ENCODE results near the gene NCBP1.
"Not testable (repeated sequence)": the region's sequence is repeated elsewhere in the genome, so short reads cannot be mapped to it uniquely, and the experiment has no call there.

The NCBP1 gene
- long read RNA-seq, donor 1, full-length matches to known transcripts = 4 of 4 reads
- long read RNA-seq, donor 1, partial matches to known transcripts = 0 of 4 reads
- long read RNA-seq, donor 1, other reads (novel, unspliced or antisense) = 0 of 4 reads
- long read RNA-seq, donor 2, full-length matches to known transcripts = 6 of 18 reads
- long read RNA-seq, donor 2, partial matches to known transcripts = 12 of 18 reads
- long read RNA-seq, donor 2, other reads (novel, unspliced or antisense) = 0 of 18 reads
- long read RNA-seq, donor 3, full-length matches to known transcripts = 5 of 40 reads
- long read RNA-seq, donor 3, partial matches to known transcripts = 35 of 40 reads
- long read RNA-seq, donor 3, other reads (novel, unspliced or antisense) = 0 of 40 reads
- long read RNA-seq, donor 4, full-length matches to known transcripts = 3 of 60 reads
- long read RNA-seq, donor 4, partial matches to known transcripts = 57 of 60 reads
- long read RNA-seq, donor 4, other reads (novel, unspliced or antisense) = 0 of 60 reads
- long read RNA-seq, donor 5, full-length matches to known transcripts = 1 of 49 reads
- long read RNA-seq, donor 5, partial matches to known transcripts = 48 of 49 reads
- long read RNA-seq, donor 5, other reads (novel, unspliced or antisense) = 0 of 49 reads
- long read RNA-seq, donor 6, full-length matches to known transcripts = 2 of 43 reads
- long read RNA-seq, donor 6, partial matches to known transcripts = 41 of 43 reads
- long read RNA-seq, donor 6, other reads (novel, unspliced or antisense) = 0 of 43 reads
- long read RNA-seq, donor 7, full-length matches to known transcripts = 7 of 143 reads
- long read RNA-seq, donor 7, partial matches to known transcripts = 136 of 143 reads
- long read RNA-seq, donor 7, other reads (novel, unspliced or antisense) = 0 of 143 reads
- long read RNA-seq, donor 8, full-length matches to known transcripts = 1 of 56 reads
- long read RNA-seq, donor 8, partial matches to known transcripts = 55 of 56 reads
- long read RNA-seq, donor 8, other reads (novel, unspliced or antisense) = 0 of 56 reads

DNA sequence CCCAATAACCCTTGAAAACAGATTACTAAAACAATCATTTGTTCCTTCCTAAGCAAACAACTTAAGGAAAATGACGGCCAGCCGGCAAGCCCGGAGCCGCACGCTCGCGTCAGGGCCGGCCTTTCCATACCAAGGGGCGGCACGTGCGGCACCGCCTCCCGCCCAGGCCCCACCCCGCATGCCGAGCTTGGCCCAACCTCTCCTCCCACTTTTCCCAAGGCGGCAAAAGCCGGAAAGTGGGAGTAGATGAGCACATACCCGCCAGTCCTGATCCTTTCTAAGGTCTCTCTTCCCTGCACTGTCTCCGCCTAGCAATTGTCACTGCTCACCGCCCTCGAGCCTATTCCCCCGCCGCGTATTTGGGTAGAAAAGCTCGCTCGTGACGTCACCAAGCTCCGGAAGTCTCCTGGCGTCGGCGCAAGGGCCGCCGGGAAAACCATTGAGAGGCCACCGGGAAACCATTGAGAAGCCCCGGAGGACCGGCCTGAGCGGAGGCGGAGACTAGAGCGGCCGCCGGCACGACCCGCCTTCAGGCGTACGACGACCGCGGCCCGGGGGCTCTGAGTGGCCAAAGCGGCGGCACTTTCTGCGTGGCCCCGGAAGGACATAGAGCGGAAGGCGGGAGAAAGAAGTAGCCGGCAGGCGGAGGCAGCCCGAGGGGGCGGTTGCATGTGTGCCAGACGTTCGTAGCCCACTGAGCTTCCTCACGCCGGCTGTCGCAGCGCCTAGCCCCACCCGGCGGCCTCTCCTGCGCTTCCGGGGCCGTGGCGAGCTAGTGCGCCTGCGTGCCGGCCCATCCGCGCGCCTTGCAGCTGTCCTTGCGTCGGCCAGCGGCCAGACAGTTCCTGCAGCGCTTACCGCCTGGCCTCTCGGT is at the start of gene NCBP1, which contains the start of gene TSTD2:
Gene NCBP1, plus strand, starts transcription at position 837 of the 874 bp plus-strand sequence. CDS start 61 bp downstream, outside the sequence.
Gene TSTD2, minus strand, starts transcription at position 384 of the 874 bp plus-strand sequence. CDS start 5,806 bp downstream, outside the sequence.
- DNase-seq = peak; percentile 100

GRCh38 chr9:97584778-97585177 is 48.8 kb upstream of the NCBP1 start:
- not testable (repeated sequence) for DNase-seq

DNA sequence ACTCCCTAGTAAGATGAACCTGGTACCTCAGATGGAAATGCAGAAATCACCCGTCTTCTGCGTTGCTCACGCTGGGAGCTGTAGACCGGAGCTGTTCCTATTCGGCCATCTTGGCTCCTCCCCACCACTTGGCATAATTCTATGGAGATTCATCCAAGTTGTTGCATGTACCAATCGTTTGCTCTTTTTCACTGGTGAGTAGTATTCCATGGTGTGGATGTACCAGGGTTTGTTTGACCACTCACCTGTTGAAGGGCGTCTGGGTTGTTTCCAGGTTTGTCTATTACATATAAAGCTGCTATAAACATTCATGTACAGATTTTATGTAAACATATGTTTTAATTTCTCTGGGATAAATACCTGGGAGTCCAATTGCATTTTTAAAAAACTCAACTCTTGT is 46.7 kb upstream of the NCBP1 start:
- not testable (repeated sequence) for DNase-seq

DNA sequence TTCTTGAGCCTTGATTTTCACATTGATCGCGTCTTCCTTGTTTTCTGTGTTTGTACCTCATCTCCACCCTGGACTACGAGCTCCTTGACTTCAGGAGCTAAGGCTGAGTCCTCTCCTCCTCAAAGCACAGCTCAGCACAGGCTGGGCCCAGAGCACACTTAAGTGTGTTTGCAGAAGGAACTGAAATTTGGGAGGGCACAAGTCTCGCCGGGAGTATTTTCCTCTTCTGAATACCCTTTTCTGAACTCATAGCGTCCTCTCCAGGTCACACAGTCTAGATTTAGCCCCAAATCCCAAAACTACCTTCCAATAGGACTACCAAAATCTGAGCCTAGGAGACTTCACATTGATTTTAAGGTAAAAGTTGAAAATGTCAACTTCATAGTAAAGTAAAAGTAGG is 42.1 kb upstream of the NCBP1 start:
- no peak for DNase-seq

DNA sequence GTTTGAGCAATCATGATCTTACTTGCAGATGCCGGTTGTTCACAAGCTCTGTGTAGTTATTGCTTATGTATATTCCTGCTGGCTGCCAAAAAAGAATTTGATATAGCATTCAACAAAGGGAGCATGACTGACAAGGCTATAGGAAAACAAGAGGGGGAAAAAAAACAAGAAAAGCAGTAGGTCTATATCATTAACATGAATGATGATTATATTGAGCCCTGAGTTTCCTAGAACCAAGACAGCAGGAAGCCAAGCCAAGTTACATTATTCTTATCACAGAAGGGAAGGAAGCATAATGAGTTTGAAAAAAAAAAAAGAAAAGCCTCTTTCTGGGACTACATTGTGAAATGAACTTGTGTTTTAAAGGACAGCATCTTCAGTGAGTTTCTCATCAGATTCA is 41.5 kb upstream of the NCBP1 start:
- no peak for DNase-seq

DNA sequence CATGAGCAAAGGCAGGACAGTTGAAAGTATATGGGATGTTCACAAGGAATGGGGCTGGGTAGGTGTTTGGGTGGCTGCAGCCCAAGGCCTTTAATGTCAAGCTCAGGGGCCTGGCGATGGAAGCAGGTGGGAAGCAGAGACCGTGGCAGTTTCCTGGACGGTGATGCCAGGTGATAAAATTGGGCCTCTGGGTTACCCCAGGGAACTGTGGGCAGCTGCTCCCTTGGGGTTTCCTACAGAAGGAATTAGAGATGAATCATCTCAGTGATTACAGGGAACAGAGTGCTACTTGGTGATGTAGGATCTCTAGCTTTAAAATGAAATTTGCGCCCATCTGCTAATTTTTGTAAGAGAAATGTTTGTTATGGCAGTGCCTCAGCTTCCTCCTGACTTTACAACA is 39.7 kb upstream of the NCBP1 start:
- no peak for DNase-seq

- DNase-seq = no peak
Observed at GRCh38 chr9:97594381-97594921, 39.2 kb upstream of the NCBP1 start.

GRCh38 chr9:97596906-97597305 is 36.7 kb upstream of the NCBP1 start:
- no peak for DNase-seq

DNA sequence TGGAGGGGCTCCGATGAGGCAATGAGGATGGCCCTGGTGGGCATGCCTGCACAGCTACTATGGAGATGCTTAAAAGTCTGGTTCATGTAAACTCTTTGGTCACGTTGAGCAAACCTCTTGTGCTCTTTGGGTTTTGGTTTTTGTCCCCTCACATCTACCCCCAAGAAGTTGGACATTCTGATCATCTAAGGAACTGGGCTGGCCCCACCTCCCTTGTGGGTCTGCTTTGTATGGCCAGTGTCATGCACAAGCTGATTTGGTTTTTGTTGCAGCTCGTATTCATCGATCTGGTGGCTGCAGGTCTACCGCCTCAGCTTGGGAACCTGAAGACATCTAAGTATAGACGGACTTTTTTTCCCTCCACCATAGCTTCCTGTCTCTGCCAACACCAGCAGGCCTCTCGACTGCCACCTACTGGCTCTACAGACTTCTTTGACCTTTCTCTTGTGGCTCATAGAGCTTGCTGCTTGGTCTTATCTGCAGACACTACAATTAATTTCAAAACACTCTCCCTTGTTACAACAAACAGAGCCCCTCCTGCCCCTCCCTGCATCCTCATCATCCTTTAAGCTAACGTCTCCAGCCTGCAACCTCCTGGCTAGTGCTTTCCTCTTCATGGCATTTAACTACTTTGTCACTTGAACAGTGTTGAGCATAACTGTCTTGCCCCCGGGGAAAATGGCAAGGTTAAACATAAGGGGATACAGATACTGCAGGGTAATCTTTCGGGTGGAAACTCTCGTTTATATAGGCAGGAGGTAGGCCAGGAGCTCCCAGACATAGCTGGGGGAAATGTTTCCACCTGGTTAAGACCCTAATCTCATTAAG is 34.9 kb upstream of the NCBP1 start:
- DNase-seq = peak; percentile 44

- no peak for DNase-seq
Observed at GRCh38 chr9:97599314-97599846, 34.2 kb upstream of the NCBP1 start.

DNA sequence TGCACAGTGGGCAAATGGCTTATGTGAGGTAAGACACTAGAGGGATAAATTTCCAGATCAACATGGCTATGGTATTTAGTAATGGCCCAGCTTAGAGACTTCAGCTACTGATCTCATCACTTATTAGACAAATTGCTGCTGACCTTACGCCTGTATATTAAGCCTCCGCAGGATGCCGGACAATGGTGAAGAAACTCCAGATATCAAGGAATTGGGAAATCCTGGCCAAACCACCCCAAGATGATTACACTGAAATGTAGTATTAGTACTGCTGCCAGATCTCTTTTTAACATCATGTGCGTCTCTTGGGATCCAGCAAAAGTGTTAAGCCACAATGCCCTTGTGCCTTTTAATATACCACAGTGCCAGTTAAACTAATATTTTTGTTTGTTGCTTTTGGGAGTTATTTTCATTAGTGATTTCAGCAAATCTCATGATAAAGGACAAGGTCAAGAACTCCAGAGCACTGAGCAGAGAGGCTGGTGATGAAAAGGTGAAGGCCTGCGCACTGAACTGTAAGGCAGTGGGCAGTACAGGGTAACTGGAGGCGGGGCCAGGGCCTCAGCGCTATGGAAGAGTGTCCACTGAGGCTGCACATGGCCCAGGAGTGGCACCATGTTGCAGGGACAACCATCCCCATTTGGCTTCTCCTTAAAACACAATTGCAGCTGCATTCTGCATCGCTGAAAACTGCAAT is 32.9 kb upstream of the NCBP1 start:
- DNase-seq = no peak

DNA sequence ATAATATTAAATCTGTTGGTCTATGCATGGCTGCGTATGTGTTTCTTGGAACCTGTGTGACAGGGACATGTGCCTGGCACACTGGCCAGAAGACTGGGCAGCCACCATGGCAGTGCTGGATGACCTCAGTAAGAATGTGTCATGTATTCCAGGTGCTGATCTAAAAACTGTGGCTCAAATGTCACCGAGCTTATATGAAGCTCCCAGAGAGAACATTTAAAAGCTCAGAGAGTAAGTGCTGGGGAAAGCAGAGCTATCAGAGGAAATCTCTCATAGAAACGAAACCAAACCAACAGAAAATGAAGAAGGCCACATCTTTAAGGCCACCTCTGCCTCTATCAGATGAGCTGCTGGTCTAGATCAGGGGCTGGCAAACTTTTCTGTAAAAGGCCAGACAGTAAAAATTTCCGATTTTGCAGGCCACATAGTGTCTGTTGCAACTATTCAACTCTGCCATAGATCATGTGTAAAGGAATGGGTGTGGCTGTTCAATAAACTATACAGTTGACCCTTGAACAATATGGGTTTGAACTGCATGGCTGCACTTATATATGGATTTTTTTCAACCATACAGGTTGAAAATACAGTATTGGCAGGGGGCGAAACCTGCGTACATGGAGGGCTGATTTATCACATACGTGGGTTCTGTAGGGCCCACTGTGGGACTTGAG is 32.3 kb upstream of the NCBP1 start:
- DNase-seq = no peak

DNA sequence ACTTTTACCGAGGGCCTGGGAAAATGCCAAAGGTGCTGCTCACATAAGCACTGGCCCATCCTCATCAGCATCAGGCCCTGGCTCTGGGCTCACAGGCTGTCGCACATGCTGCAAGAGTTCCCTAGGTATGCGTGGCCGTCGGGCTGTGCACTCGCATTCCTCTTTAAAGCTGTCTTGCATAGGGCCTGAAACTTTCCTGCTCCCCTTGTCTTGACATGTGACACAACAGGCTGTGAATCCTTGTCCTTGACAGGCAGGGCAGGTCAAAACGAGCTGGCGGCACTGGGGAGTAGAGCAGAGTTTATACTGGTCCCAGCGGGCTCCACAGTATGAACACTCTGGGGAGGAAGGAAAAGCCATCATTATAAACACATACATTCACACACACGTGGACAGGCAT is 31.2 kb upstream of the NCBP1 start:
- no peak for DNase-seq

- no peak for DNase-seq
Observed at GRCh38 chr9:97604901-97605645, 28.5 kb upstream of the NCBP1 start.

DNA sequence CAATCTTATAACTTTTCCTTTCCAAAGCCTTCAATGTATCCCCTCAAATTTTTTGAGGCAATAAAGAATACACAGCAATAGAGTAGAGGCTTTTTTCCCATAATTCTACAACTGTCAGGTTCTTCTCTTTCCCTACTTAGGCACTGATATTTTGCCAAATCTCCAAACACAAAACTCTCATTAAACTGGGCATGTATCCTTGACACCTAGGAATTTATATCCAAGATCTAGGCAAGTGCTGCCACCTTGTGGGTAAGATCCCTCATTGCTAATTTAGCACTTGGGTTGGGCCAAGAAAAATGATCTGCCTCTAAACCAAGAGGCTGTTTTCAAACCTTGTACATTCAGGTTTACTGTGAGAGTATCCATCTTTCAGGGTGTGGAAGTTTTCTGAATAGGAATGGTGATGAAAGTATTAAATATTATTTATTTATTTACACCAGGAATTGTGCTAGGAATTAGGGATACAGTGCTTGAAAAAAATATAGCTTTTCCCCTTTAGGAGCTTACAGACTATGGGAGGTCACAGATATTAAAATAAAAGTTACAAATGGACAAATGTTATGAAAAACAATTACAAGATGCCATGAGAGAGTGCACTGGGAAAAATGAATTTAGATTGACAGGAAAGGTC is 18.1 kb upstream of the NCBP1 start:
- DNase-seq = no peak

- no peak for DNase-seq
Observed at GRCh38 chr9:97617939-97618416, 15.6 kb upstream of the NCBP1 start.

DNA sequence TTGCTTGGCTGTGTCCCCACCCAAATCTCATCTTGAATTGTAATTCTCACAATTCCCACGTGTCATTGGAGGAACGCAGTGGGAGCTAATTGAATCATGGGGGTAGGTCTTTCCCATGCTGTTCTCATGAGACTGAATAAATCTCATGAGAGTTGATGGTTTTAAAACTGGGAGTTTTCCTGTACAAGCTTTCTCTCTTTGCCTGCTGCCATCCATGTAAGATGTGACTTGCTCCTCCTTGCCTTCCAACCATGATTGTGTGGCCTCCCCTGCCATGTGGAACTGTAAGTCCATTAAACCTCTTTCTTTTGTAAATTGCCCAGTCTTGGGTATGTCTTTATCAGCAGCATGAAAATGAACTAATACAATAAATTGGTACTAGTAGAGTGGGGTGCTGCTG is 13.6 kb upstream of the NCBP1 start:
- not testable (repeated sequence) for DNase-seq

- DNase-seq = not testable (repeated sequence)
Observed at GRCh38 chr9:97622483-97622882, 11.1 kb upstream of the NCBP1 start.

All from right kidney (tissue), 9 donors.